Neural cell (in vitro differentiated cells): ENCODE data around the gene MAMDC2.

Experiments
- CTCF ChIP-seq: fragments of 450-650 bp; IDR thresholded peaks from 2 replicates; pipeline ENCODE4 v1.5.1; 2014; ENCODE audit warnings: antibody characterized with exemption, mild to moderate bottlenecking, moderate library complexity; ENCODE audit not compliant: poor library complexity, severe bottlenecking
- EP300 ChIP-seq: fragments of 450-650 bp; conservative IDR thresholded peaks from 2 replicates; pipeline ENCODE4 v1.6.1; 2014; ENCODE audit warnings: antibody characterized with exemption, mild to moderate bottlenecking, moderate library complexity; ENCODE audit not compliant: poor library complexity, severe bottlenecking
- EZH2 ChIP-seq: fragments of 200-600, 300-800 bp; shearing (Covaris generic), sonication (generic); IDR thresholded peaks from 2 replicates; pipeline ENCODE4 v1.6.1; 2014; ENCODE audit warnings: antibody characterized with exemption, low read length, borderline replicate concordance, mild to moderate bottlenecking; ENCODE audit not compliant: insufficient read depth, poor library complexity, severe bottlenecking
- MXI1 ChIP-seq: fragments of 450-650 bp; conservative IDR thresholded peaks from 2 replicates; pipeline ENCODE4 v1.6.1; 2014; ENCODE audit warnings: antibody characterized with exemption, mild to moderate bottlenecking; ENCODE audit not compliant: poor library complexity, severe bottlenecking
- POLR2AphosphoS5 ChIP-seq: IDR thresholded peaks from 2 replicates; pipeline ENCODE4 v1.6.1; 2012
- RAD21 ChIP-seq: fragments of 450-650 bp; conservative IDR thresholded peaks from 2 replicates; pipeline ENCODE4 v1.6.1; 2014; ENCODE audit warnings: antibody characterized with exemption, mild to moderate bottlenecking, moderate library complexity
- REST ChIP-seq: IDR thresholded peaks from 2 replicates; pipeline ENCODE4 v1.6.1; 2012; ENCODE audit warnings: borderline replicate concordance
- SMC3 ChIP-seq: fragments of 450-650 bp; conservative IDR thresholded peaks from 2 replicates; pipeline ENCODE4 v1.6.1; 2014; ENCODE audit warnings: antibody characterized with exemption, mild to moderate bottlenecking, moderate library complexity; ENCODE audit not compliant: poor library complexity
- TAF1 ChIP-seq: IDR thresholded peaks from 2 replicates; pipeline ENCODE4 v1.6.1; 2012; ENCODE audit warnings: low read depth

GRCh38 chr9:70056211-70056944, 12.7 kb downstream of the MAMDC2 start:
- TF ChIP-seq CTCF (no peak), EZH2 (no peak), SMC3 (no peak), POLR2AphosphoS5 (no peak), EP300 (no peak), MXI1 (no peak), TAF1 (no peak), REST (no peak), RAD21 (no peak)
